ENCODE measurements around the gene CCDC187.

GRCh38 chr9:136222906-136223285 is 81.0 kb downstream of the CCDC187 start:
- TF ChIP-seq, protein P1, sequence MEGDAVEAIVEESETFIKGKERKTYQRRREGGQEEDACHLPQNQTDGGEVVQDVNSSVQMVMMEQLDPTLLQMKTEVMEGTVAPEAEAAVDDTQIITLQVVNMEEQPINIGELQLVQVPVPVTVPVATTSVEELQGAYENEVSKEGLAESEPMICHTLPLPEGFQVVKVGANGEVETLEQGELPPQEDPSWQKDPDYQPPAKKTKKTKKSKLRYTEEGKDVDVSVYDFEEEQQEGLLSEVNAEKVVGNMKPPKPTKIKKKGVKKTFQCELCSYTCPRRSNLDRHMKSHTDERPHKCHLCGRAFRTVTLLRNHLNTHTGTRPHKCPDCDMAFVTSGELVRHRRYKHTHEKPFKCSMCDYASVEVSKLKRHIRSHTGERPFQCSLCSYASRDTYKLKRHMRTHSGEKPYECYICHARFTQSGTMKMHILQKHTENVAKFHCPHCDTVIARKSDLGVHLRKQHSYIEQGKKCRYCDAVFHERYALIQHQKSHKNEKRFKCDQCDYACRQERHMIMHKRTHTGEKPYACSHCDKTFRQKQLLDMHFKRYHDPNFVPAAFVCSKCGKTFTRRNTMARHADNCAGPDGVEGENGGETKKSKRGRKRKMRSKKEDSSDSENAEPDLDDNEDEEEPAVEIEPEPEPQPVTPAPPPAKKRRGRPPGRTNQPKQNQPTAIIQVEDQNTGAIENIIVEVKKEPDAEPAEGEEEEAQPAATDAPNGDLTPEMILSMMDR (IDR thresholded peaks at IDR 0.05; ENCODE audit: low read depth, low read length, poor library complexity, severe bottlenecking), result no peak
- no peak for TF ChIP-seq EZH2phosphoT487 (IDR thresholded peaks at IDR 0.05; ENCODE audit: borderline replicate concordance, low read length)
